HG03135 (cell line): ENCODE data around the gene APBA2.
"Not testable (repeated sequence)": the region's sequence is repeated elsewhere in the genome, so short reads cannot be mapped to it uniquely, and the experiment has no call there.

Source experiments
- ATAC-seq: cut with Tn5 transposase; IDR thresholded peaks from one replicate; pipeline ENCODE4 v1.9.1; 2021; ENCODE audit warnings: mild to moderate bottlenecking, moderate library complexity; ENCODE audit not compliant: unreplicated experiment

Gene APBA2

DNA sequence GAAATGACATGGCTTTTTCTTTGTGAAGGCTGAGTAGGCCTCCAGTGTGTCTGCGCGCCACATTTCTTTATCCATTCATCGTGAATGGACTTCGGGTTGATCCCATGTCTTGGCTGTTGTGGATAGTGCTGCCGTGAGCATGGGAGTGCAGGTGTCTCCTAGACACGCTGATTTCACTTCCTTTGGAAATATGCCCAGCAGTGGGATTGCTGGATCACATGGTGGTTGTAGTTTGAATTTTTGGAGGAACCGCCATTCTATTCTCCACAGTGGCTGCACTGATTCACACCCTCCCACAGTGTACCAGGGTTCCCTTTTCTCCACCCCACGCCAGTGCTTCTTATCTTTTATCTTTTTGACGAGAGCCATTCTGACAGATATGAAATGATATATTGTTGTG is 212.2 kb downstream of the APBA2 start:
- ATAC-seq = no peak

DNA sequence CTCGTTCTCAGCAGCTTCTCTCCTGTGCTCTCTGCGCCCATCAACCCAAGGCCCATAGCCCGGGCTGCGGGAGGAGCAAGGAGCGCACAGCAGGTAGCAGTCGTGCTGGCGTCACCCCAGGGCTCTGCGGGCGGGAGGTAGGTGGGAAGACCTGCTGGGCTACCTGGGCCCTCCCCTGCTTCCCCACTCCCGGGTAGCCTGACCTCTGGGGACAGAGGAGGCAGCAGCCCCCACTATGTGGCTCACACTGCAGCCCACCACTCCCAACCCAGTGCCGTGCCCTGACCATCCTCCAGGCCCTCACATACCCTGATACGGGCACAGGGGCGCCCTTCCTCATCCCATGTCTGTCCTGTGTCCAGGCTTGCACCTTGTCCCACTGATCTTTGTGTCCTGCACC is 212.9 kb downstream of the APBA2 start:
- no peak for ATAC-seq

- no peak for ATAC-seq
These were observed 213.5 kb downstream of the APBA2 start for GRCh38 chr15:29099131-29099880.

GRCh38 chr15:29100486-29101000 is 214.8 kb downstream of the APBA2 start:
- no peak for ATAC-seq

DNA sequence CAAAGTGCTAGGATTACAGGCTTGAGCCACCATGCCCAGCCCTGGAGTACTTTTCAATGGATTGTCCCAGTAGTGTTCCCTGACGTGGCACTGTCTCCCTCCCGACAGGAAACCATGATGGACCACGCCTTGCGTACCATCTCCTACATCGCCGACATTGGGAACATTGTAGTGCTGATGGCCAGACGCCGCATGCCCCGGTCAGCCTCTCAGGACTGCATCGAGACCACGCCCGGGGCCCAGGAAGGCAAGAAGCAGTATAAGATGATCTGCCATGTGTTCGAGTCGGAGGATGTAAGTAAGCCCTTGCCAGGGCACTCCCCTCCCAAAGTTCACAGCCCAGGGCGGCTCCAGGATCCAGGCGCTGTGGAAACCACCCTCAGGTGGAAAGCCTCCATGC is 215.7 kb downstream of the APBA2 start:
- no peak for ATAC-seq

- not testable (repeated sequence) for ATAC-seq
These were observed 216.5 kb downstream of the APBA2 start for GRCh38 chr15:29102173-29102794.

- peak; percentile 11 for ATAC-seq
These were observed 217.4 kb downstream of the APBA2 start for GRCh38 chr15:29102911-29103823.

DNA sequence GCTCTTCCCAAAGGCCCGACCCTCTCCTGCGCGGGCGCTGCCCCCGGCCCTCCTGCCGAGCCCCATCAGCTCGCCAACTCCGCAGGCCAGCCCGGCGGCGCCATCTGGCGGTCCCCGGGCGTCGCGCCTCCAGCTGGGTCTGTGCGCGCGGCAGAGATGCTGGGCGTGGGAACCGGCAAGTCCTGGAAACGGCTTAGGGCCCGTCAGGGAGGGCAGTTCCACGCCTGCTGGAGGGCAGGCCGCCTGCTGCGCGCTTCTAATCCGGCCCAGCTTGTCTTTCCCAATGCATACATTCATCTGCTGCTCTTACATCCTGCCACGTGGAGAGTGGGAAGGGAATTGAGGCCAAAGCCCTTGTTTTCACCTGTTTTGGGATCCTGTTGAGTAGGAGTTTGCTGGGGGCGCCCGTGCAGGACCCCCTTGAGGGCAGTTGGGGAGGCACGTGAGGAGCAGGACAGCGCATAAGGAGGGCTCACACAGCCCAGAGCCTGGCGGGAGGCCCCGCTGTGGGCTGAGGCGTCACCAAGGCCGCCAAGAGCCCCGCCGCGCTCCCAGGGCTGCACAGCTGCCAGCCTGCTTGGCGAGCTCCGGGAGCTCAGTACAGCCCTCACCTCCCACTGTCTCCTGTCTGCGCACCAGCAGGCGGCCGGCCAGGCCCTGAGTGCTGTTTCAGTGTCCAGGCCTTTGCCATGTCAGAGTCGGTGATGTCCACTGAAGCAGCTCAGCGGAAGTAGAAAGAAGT is 218.2 kb downstream of the APBA2 start:
- ATAC-seq = peak; percentile 70

DNA sequence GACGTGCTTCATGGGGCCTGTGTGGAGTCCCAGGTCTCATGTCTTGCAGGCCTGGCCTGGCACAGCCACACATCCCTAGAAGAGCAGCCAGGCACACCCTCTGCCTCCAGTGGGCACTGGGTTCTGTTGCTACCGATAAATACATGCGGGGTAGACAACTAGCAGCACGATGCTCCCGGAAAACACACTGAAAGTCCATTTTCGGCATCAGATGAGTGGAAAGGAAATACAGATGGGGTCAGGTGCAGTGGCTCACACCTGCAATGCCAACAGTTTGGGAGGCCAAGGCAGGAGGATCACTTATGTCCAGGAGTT is 218.7 kb downstream of the APBA2 start:
- no peak for ATAC-seq

DNA sequence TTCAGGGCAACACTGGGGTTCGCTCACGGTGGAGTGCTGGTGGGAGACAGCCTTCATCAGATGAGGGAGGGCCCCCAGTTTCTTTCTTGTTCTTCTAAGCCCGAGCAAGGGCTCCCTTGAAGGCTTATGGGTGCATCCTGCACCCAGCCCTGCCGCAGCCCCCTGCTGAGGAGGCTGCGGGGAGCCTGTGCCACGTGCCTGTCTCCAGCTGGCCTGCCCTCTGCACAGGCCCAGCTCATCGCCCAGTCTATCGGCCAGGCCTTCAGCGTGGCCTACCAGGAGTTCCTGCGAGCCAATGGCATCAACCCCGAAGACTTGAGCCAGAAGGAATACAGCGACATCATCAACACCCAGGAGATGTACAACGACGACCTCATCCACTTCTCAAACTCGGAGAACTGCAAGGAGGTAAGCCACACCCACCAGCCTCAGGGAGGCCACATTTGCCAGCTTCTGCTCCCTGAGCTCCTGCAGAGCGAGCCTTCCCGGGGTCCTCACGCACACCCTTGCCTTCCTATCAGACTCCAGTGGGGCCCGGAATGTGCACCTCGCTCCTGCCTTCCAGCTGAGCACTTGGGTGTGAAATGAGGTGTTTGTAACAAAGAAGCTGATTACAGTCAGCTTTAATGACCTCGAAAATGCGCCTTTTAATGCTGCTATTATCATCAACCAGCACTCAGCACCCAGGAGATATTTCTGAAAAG is 219.5 kb downstream of the APBA2 start:
- no peak for ATAC-seq

- ATAC-seq = no peak
These were observed 220.3 kb downstream of the APBA2 start for GRCh38 chr15:29106116-29106515.

GRCh38 chr15:29106551-29107290 is 220.9 kb downstream of the APBA2 start:
- ATAC-seq = no peak

GRCh38 chr15:29107291-29107890 is 221.6 kb downstream of the APBA2 start:
- ATAC-seq = no peak

- ATAC-seq = no peak
These were observed 222.3 kb downstream of the APBA2 start for GRCh38 chr15:29107971-29108645.

DNA sequence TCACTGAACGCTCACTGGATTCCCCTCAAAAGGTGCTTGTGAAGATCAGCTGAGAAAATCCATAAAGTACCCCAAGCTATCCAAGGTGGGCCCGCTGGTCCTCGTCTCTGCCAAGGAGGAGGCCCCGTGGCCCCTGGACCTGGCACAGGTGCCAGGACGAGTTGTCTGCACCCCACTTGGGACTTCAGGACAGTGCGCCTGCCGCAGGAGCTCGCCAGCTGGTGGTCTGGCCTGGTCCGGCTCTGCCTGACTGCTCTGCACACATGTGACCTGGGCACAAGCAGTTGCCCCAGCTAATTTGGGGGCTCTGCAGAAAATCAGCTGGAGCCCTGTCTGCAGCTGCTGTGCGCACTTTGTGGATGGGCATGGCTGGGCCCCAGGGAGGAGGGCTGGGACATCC is 224.0 kb downstream of the APBA2 start:
- no peak for ATAC-seq

GRCh38 chr15:29110176-29110575 is 224.4 kb downstream of the APBA2 start:
- ATAC-seq = no peak

DNA sequence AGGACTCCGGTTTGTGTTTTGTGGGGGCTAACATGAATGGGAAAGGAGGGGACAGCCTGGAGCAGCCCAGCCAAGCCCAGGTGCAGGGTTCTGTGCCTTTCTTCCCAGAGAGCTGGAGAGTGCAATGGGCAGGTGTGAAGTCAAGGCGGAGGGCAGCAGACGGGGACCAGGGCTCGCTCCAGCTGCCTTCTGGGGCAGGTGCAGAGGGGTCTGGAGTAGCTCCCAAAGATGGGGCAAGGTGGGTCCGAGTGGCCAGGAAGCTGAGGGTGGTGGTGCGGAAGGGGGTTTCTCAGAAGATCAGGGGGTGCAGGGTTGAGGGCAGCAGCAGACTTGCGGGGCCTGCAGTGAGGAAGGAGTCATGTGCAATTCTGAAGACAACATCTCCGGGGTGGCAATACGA is 225.0 kb downstream of the APBA2 start:
- no peak for ATAC-seq

DNA sequence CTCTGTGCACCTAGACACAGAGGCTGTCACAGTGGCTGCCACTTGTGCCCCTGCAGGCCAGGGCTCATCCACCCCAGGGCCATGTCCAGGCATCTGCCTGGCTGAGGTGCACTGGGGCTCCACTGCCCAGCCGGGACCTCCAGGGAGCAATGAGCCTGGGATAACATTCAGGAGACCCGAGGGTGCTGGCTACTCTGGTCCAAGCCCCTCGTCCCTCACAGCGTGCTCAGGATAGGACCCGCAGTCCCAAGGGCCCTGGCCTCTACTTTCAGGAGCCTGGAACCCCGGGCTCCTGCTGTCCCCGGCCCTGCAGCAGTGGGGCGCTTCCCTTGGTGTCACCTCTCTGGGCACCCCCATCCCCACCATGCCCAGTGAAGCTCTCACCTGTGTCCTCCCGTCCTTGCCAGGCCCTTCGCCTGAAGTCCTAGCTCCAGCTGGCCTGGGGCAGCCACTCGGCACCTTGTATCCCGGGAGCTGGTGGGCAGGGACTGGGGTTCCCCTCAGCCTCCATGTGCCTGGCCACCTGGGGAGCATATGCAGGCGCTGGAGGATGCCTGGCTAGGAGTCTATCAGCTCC is 226.0 kb downstream of the APBA2 start:
- no peak for ATAC-seq
